ENCODE measurements around the gene CR1. TPM values are rescaled to one million over a fixed set of nuclear protein-coding genes. Genes with fewer than 3 reads are reported as not detected.

The CR1 gene
- not detected in 2 replicates for total RNA-seq

GRCh38 chr1:207495801-207496792 lies at the start of gene CR1:
CR1 (plus strand) TSS chr1:207496157; CDS start chr1:207496268, 111 bp downstream.

GRCh38 chr1:207454046-207454964 lies 41.7 kb upstream of the CR1 start, which contains the start of gene CR2:
CR2 (plus strand) TSS chr1:207454328; CDS start chr1:207454419, 91 bp downstream.

GRCh38 chr1:207644852-207645634 lies 149.1 kb downstream of the CR1 start, which contains the start of gene CR1L:
CR1L (plus strand) TSS chr1:207645133; CDS start chr1:207645234, 101 bp downstream.

Other genes starting within 250 kb of the CR1 start
- gene CD55, start 174.5 kb upstream of the CR1 start, total RNA-seq = 13.8 and 18.7 TPM in 2 replicates
- not detected in 2 replicates for gene CR2, start 41.8 kb upstream of the CR1 start, total RNA-seq
- not detected in 2 replicates for gene CR1L, start 149.0 kb downstream of the CR1 start, total RNA-seq

All from cardiac ventricle fibroblast (primary cell).